Fibroblast of lung (primary cell): ENCODE data around the gene NIPAL1. TPM values are rescaled to one million over a fixed set of nuclear protein-coding genes. Genes with fewer than 3 reads are reported as not detected.

Source experiments
- DNase-seq, 2 donors: peaks; one replicate each; pipeline versions ENCODE4 v3.0.0 to v3.0.0-alpha.2; 2010; ENCODE audit warnings: low read depth in 2 of 2
- H2AFZ ChIP-seq: 2 replicates; pipeline ENCODE4 v1.5.1; 2012; ENCODE audit warnings: low read length, control low read depth, inconsistent platforms
- H3K27ac ChIP-seq: 2 replicates; pipeline ENCODE4 v1.5.1; 2011; ENCODE audit warnings: low read length, control low read depth; ENCODE audit not compliant: insufficient read depth
- H3K27me3 ChIP-seq: 2 replicates; pipeline ENCODE4 v1.5.1; 2011; ENCODE audit warnings: mild to moderate bottlenecking, low read length; ENCODE audit not compliant: control insufficient read depth, insufficient read depth
- H3K36me3 ChIP-seq: 2 replicates; pipeline ENCODE4 v1.5.1; 2011; ENCODE audit warnings: low read length; ENCODE audit not compliant: control insufficient read depth, insufficient read depth
- H3K4me1 ChIP-seq: 2 replicates; pipeline ENCODE4 v1.5.1; 2011; ENCODE audit warnings: low read length; ENCODE audit not compliant: control insufficient read depth, insufficient read depth; ENCODE audit errors: extremely low read depth
- H3K4me2 ChIP-seq: 2 replicates; pipeline ENCODE4 v1.5.1; 2011; ENCODE audit warnings: low read length, control low read depth; ENCODE audit not compliant: insufficient read depth; ENCODE audit errors: extremely low read depth
- H3K4me3 ChIP-seq, 4 experiments: fragments of 200-600 bp in 1 of 4; sonication (generic) in 1 of 4; replicated peaks in 1 of 4; 2 replicates each; pipeline ENCODE4 v1.5.1; 2011 to 2016; ENCODE audit warnings: low read length in 4 of 4, low read depth in 3 of 4, mild to moderate bottlenecking in 3 of 4, control low read depth in 2 of 4, inconsistent platforms in 1 of 4, mixed read lengths in 1 of 4; ENCODE audit not compliant: insufficient read depth in 1 of 4; ENCODE audit errors: control extremely low read depth in 1 of 4
- H3K79me2 ChIP-seq: 2 replicates; pipeline ENCODE4 v1.5.1; 2012; ENCODE audit warnings: mild to moderate bottlenecking, low read length, inconsistent platforms; ENCODE audit not compliant: control insufficient read depth, insufficient read depth
- H3K9ac ChIP-seq: 2 replicates; pipeline ENCODE4 v1.5.1; 2011; ENCODE audit warnings: mild to moderate bottlenecking, low read length, control low read depth; ENCODE audit not compliant: insufficient read depth
- H3K9me3 ChIP-seq: 2 replicates; pipeline ENCODE4 v1.5.1; 2012; ENCODE audit warnings: low read depth, low read length; ENCODE audit not compliant: control insufficient read depth, insufficient read depth
- H4K20me1 ChIP-seq: 2 replicates; pipeline ENCODE4 v1.5.1; 2011; ENCODE audit warnings: low read length; ENCODE audit not compliant: control insufficient read depth, insufficient read depth; ENCODE audit errors: extremely low read depth
- EZH2 ChIP-seq: IDR thresholded peaks from 2 replicates; pipeline ENCODE4 v1.5.1; 2012; ENCODE audit warnings: low read length, control low read depth, mild to moderate bottlenecking; ENCODE audit errors: missing control alignments
- polyA plus RNA-seq, 2 donors: library from polyadenylated mRNA; depleted of rRNA in 1 of 2; stranded (reverse) in 1 of 2; unstranded in 1 of 2; fragments of >200 nt; gene quantifications; 2 replicates each; pipeline ENCODE4 v1.2.1, GENCODE V29; 2011 to 2012; ENCODE audit warnings: missing spikeins in 1 of 2
- total RNA-seq: library from RNA; depleted of rRNA; stranded (reverse); fragments of >200 nt; gene quantifications from 2 replicates; pipeline ENCODE4 v1.2.1, GENCODE V29; 2014
- TF ChIP-seq, protein P1 (sequence below), 2 donors: IDR thresholded peaks in 1 of 2; conservative IDR thresholded peaks in 1 of 2; 1 replicate in 1 of 2; 2 replicates in 1 of 2; pipeline ENCODE4 v1.5.1; 2011 to 2012; ENCODE audit warnings: low read length in 2 of 2, control low read depth in 1 of 2, inconsistent platforms in 1 of 2, low read depth in 1 of 2, mild to moderate bottlenecking in 1 of 2

Gene NIPAL1
- total and polyA plus RNA-seq, 2 donors (not counting 1 experiment from before 2014, with no cell fraction given), result under 0.01 to 0.45 TPM

DNA sequence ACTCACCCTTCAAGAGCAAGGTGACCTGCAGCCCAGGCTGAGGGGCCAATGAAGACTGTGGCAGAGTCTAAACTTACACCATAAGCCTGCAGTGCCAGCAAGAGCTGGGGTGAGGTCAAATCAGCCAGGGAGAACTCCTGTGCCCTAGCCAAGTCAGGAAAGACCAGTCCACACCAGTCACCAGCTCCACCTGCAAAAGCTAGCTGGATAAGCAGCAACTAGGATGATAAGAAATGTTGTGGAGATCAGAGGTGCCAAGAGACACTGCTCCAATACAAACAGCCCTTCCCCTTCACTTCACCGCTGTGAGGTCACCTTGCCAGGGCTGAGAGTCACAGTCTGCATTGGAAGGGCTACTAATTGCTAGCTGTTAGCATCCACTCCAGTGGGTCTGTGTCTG is 31.3 kb downstream of the NIPAL1 start:
- Histone ChIP-seq H2AFZ (no peak overlapping the region), H3K36me3 (no peaks in the 10 kb centered on the region), H3K9me3 (no peaks in the 10 kb centered on the region), H3K4me3 (no peak overlapping the region), H4K20me1 (no peaks in the 10 kb centered on the region), H3K4me1 (no peaks in the 10 kb centered on the region), H3K27me3 (peaks cover 2% of the 10 kb centered on the region), H3K4me2 (no peak overlapping the region), H3K9ac (no peak overlapping the region), H3K27ac (no peak overlapping the region), H3K79me2 (no peaks in the 10 kb centered on the region)
- DNase-seq, result no peak
- no peak for TF ChIP-seq EZH2
- TF ChIP-seq, protein P1, sequence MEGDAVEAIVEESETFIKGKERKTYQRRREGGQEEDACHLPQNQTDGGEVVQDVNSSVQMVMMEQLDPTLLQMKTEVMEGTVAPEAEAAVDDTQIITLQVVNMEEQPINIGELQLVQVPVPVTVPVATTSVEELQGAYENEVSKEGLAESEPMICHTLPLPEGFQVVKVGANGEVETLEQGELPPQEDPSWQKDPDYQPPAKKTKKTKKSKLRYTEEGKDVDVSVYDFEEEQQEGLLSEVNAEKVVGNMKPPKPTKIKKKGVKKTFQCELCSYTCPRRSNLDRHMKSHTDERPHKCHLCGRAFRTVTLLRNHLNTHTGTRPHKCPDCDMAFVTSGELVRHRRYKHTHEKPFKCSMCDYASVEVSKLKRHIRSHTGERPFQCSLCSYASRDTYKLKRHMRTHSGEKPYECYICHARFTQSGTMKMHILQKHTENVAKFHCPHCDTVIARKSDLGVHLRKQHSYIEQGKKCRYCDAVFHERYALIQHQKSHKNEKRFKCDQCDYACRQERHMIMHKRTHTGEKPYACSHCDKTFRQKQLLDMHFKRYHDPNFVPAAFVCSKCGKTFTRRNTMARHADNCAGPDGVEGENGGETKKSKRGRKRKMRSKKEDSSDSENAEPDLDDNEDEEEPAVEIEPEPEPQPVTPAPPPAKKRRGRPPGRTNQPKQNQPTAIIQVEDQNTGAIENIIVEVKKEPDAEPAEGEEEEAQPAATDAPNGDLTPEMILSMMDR (conservative IDR thresholded peaks at IDR 0.05 in 1 of 2, IDR thresholded peaks at IDR 0.05 in 1 of 2; ENCODE audit: low read depth in 1 of 2, low read length in 2 of 2), result no peak

DNA sequence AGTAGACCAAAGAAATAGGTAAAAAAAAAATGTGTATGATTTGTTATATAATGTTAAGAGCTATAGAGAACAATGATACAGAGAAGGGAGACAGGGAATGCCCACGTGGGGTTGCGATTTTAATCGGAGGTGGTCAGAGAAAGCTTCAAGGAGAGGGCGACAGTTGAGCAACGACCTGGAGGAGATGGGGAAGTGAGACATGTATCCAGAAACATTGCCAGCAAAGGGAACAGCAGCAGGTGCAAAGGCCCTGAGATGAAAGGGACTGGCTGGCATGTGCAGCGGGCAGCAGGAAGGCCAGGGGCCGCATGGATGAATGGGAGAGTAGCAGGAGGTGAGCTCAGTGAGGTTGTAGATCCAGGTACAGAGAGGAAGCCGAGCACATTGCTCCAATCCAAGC is 32.9 kb downstream of the NIPAL1 start:
- Histone ChIP-seq H3K4me2 (no peak overlapping the region), H3K9me3 (no peaks in the 10 kb centered on the region), H3K4me3 (no peak overlapping the region), H4K20me1 (no peaks in the 10 kb centered on the region), H3K27me3 (no peaks in the 10 kb centered on the region), H3K4me1 (no peaks in the 10 kb centered on the region), H3K27ac (no peak overlapping the region), H3K79me2 (no peaks in the 10 kb centered on the region), H3K36me3 (no peaks in the 10 kb centered on the region), H3K9ac (no peak overlapping the region), H2AFZ (no peak overlapping the region)
- DNase-seq, result no peak
- TF ChIP-seq, protein P1 (conservative IDR thresholded peaks at IDR 0.05 in 1 of 2, IDR thresholded peaks at IDR 0.05 in 1 of 2; ENCODE audit: low read depth in 1 of 2, low read length in 2 of 2), result no peak
- TF ChIP-seq EZH2, result no peak

DNA sequence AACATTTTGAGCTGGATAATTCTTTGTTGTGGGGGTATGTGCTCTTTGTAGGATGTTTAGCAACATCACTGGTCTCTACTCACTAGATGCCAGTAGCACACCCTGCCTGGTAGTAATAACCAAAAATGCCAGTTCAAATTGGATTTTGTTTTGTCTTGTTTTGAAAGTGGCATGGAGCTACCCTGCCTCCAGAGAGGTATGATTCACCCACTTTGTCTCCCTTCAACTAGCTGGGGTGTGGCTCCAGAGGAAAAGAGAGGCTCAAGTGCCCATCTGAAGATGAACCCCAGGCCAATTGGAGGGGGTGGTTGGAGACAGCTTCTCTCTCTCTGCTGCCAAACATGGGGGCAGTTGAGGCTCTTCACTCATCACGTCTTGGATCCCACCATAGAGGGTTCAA is 34.5 kb downstream of the NIPAL1 start:
- no peak overlapping the region for H3K4me3 ChIP-seq
- no peak for DNase-seq
- no peaks in the 10 kb centered on the region for H3K27me3 ChIP-seq
- no peaks in the 10 kb centered on the region for H3K4me1 ChIP-seq
- H3K27ac ChIP-seq, result no peak overlapping the region
- H3K79me2 ChIP-seq, result no peaks in the 10 kb centered on the region
- H3K9ac ChIP-seq, result no peak overlapping the region
- no peaks in the 10 kb centered on the region for H3K36me3 ChIP-seq
- H3K9me3 ChIP-seq, result no peaks in the 10 kb centered on the region
- H2AFZ ChIP-seq, result no peak overlapping the region
- H3K4me2 ChIP-seq, result no peak overlapping the region
- TF ChIP-seq, protein P1 (conservative IDR thresholded peaks at IDR 0.05 in 1 of 2, IDR thresholded peaks at IDR 0.05 in 1 of 2; ENCODE audit: low read depth in 1 of 2, low read length in 2 of 2), result no peak
- no peak for TF ChIP-seq EZH2
- H4K20me1 ChIP-seq, result no peaks in the 10 kb centered on the region
